ENCODE results near the gene SERBP1.

- TF ChIP-seq CTCF (IDR thresholded peaks at IDR 0.05) (no peak), POLR2A (IDR thresholded peaks at IDR 0.05; ENCODE audit: low read depth) (no peak), EP300 (IDR thresholded peaks at IDR 0.05) (no peak), POLR2AphosphoS5 (IDR thresholded peaks at IDR 0.05) (no peak)
Measured at GRCh38 chr1:67361641-67362040, 68.6 kb downstream of the SERBP1 start.
